ENCODE results near the gene CPEB1.

Gene CPEB1

GRCh38 chr15:82679626-82680199 is 32.5 kb upstream of the CPEB1 start:
- ChIA-PET POLR2A (no interaction called here), CTCF (no interaction called here)
- TF ChIP-seq, protein P1, sequence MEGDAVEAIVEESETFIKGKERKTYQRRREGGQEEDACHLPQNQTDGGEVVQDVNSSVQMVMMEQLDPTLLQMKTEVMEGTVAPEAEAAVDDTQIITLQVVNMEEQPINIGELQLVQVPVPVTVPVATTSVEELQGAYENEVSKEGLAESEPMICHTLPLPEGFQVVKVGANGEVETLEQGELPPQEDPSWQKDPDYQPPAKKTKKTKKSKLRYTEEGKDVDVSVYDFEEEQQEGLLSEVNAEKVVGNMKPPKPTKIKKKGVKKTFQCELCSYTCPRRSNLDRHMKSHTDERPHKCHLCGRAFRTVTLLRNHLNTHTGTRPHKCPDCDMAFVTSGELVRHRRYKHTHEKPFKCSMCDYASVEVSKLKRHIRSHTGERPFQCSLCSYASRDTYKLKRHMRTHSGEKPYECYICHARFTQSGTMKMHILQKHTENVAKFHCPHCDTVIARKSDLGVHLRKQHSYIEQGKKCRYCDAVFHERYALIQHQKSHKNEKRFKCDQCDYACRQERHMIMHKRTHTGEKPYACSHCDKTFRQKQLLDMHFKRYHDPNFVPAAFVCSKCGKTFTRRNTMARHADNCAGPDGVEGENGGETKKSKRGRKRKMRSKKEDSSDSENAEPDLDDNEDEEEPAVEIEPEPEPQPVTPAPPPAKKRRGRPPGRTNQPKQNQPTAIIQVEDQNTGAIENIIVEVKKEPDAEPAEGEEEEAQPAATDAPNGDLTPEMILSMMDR (IDR thresholded peaks at IDR 0.05; ENCODE audit: control extremely low read depth, extremely low read depth, low read depth, missing control alignments), result no peak
- DNase-seq (ENCODE audit: extremely low spot score), result no peak

GRCh38 chr15:82677720-82678323 is 30.7 kb upstream of the CPEB1 start:
- no peak for DNase-seq (ENCODE audit: extremely low spot score)
- POLR2A ChIA-PET, result no interaction called here
- TF ChIP-seq, protein P1 (IDR thresholded peaks at IDR 0.05; ENCODE audit: control extremely low read depth, extremely low read depth, low read depth, missing control alignments), result no peak
- CTCF ChIA-PET, result no interaction called here

- TF ChIP-seq, protein P1 (IDR thresholded peaks at IDR 0.05; ENCODE audit: control extremely low read depth, extremely low read depth, low read depth, missing control alignments), result no peak
- CTCF ChIA-PET, result no interaction called here
Measured at GRCh38 chr15:82674873-82675272, 27.7 kb upstream of the CPEB1 start.

DNA sequence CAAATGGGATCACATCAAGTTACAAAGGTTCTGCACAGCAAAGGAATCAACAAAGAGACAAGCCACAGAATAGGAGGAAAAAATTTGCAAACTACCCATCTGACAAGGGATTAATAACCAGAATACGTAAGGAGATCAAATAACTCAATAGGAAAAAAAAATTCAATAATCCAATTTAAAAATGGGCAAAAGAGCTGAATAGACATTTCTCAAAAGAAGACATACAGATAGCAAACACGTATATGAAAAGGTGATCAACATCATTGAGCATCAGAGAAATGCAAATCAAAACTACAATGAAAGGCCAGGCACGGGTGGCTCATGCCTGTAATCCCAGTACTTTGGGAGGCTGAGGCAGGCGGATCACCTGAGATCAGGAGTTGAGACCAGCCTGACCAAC is 23.5 kb upstream of the CPEB1 start:
- ChIA-PET POLR2A (no interaction called here), CTCF (no interaction called here)
- DNase-seq (ENCODE audit: extremely low spot score), result no peak
- TF ChIP-seq, protein P1 (IDR thresholded peaks at IDR 0.05; ENCODE audit: control extremely low read depth, extremely low read depth, low read depth, missing control alignments), result no peak

More at GRCh38 chr15:82674873-82675272, 27.7 kb upstream of the CPEB1 start:
- POLR2A ChIA-PET, result no interaction called here
- DNase-seq (ENCODE audit: extremely low spot score), result no peak

DNA sequence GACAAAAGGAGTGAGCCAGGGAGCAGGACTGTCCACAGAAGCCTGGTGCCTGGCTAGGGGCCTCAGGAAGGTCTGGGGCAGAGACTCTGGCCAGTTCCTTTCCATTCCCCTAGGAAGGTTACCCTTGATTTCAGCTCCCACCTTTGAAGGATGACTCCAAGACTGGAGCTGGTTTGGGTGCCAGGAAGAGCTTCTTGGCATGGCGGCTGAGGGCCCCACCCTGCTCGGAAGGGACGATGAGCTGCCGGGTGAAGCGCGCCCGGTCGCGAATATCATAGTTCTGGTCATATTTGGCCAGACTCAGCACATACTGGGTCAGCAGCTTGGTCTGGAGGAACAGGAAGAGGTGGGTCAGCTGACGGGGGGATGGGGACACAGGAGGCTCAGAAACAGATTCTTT is 19.4 kb upstream of the CPEB1 start:
- ChIA-PET CTCF (no interaction called here), POLR2A (no interaction called here)

GRCh38 chr15:82664021-82664420 is 16.9 kb upstream of the CPEB1 start:
- ChIA-PET POLR2A (no interaction called here), CTCF (interaction anchor here (1.1 kb wide), 1 partner anchor 10 kb away, joined by 3 read pairs; no protein-coding TSS in a partner anchor)
- DNase-seq (ENCODE audit: extremely low spot score), result no peak
- TF ChIP-seq, protein P1 (IDR thresholded peaks at IDR 0.05; ENCODE audit: control extremely low read depth, extremely low read depth, low read depth, missing control alignments), result no peak

More for the DNA sequence above, 19.4 kb upstream of the CPEB1 start:
- no peak for DNase-seq (ENCODE audit: extremely low spot score)
- TF ChIP-seq, protein P1 (IDR thresholded peaks at IDR 0.05; ENCODE audit: control extremely low read depth, extremely low read depth, low read depth, missing control alignments), result no peak

Measured in GM10248 (cell line).